GM12878 (cell line): ENCODE data around the gene CNIH1.

ENCODE experiments used
- BCL11A ChIP-seq: IDR thresholded peaks from 2 replicates; pipeline ENCODE4 v1.6.1; 2011; ENCODE audit warnings: low read depth, low read length
- CTCF ChIP-seq, 3 experiments: IDR thresholded peaks in 2 of 3; conservative IDR thresholded peaks in 1 of 3; 2 replicates each; pipeline ENCODE4 v1.5.1; 2011; ENCODE audit warnings: low read depth in 3 of 3, low read length in 3 of 3, mild to moderate bottlenecking in 3 of 3, control low read depth in 2 of 3, moderate library complexity in 2 of 3, inconsistent platforms in 1 of 3, mixed read lengths in 1 of 3; ENCODE audit not compliant: control insufficient read depth in 2 of 3, insufficient read depth in 1 of 3; ENCODE audit errors: extremely low read depth in 1 of 3
- ELK1 ChIP-seq: IDR thresholded peaks from 2 replicates; pipeline ENCODE4 v1.6.1; 2012; ENCODE audit warnings: low read depth, low read length, improper control_type of control experiment
- HCFC1 ChIP-seq: fragments of 150-350 bp; IDR thresholded peaks from 2 replicates; pipeline ENCODE4 v1.6.1; 2014; ENCODE audit warnings: low read length
- LARP7 ChIP-seq: fragments of 450-650 bp; IDR thresholded peaks from 2 replicates; pipeline ENCODE4 v1.6.1; 2017; ENCODE audit warnings: mild to moderate bottlenecking
- PAX5 ChIP-seq: IDR thresholded peaks from 2 replicates; pipeline ENCODE4 v1.6.1; 2011; ENCODE audit warnings: low read depth, low read length, borderline replicate concordance
- POLR2A ChIP-seq: IDR thresholded peaks from 2 replicates; pipeline ENCODE4 v1.6.1; 2011; ENCODE audit warnings: low read depth, mild to moderate bottlenecking, low read length
- POLR2AphosphoS2 ChIP-seq: IDR thresholded peaks from 2 replicates; pipeline ENCODE4 v1.6.1; 2011; ENCODE audit warnings: low read depth, mild to moderate bottlenecking, low read length, improper control_type of control experiment, moderate library complexity
- SMAD1 ChIP-seq: fragments of 450-650 bp; IDR thresholded peaks from 2 replicates; pipeline ENCODE4 v1.6.1; 2018; ENCODE audit warnings: mild to moderate bottlenecking, low read depth; ENCODE audit not compliant: partially characterized antibody
- SPI1 ChIP-seq: IDR thresholded peaks from 2 replicates; pipeline ENCODE4 v1.6.1; 2011; ENCODE audit warnings: low read depth, mild to moderate bottlenecking, low read length, moderate library complexity, borderline replicate concordance; ENCODE audit not compliant: insufficient read depth
- TAF1 ChIP-seq: IDR thresholded peaks from 2 replicates; pipeline ENCODE4 v1.6.1; 2011; ENCODE audit warnings: mild to moderate bottlenecking, low read depth, low read length, borderline replicate concordance
- ZNF207 ChIP-seq: fragments of 450-650 bp; IDR thresholded peaks from 2 replicates; pipeline ENCODE4 v1.6.1; 2014; ENCODE audit warnings: antibody characterized with exemption, mild to moderate bottlenecking, borderline replicate concordance

- TF ChIP-seq ZNF207, result no peak
- no peak for TF ChIP-seq BCL11A
- TF ChIP-seq SMAD1, result no peak
- TF ChIP-seq LARP7, result no peak
- no peak for TF ChIP-seq SPI1
- TF ChIP-seq POLR2AphosphoS2, result no peak
- no peak for TF ChIP-seq CTCF (IDR thresholded peaks at IDR 0.05 in 2 of 3, conservative IDR thresholded peaks at IDR 0.05 in 1 of 3; ENCODE audit: control insufficient read depth in 2 of 3, extremely low read depth in 1 of 3, insufficient read depth in 1 of 3, low read depth in 3 of 3, low read length in 3 of 3)
- TF ChIP-seq TAF1, result no peak
- no peak for TF ChIP-seq ELK1
- TF ChIP-seq POLR2A, result no peak
- TF ChIP-seq PAX5, result no peak
- no peak for TF ChIP-seq HCFC1
Observed at GRCh38 chr14:54394596-54394995, 46.6 kb downstream of the CNIH1 start.
